Body of pancreas (tissue), 4 donors: ENCODE data around the gene PPP1CA.
A peak's percentile ranks its signal among the peaks of the same experiment; 100 is the strongest.

Experiments
- POLR2A ChIP-seq, 3 donors: fragments of 450-650 bp; IDR thresholded peaks; one replicate each; pipeline ENCODE4 v1.6.1; 2016; ENCODE audit warnings: antibody characterized with exemption in 3 of 3, mild to moderate bottlenecking in 2 of 3
- TF ChIP-seq, protein P1 (sequence below), 7 experiments: fragments of 450-650 bp in 4 of 7; fragments of 200-600 bp in 3 of 7; sonication (generic) in 3 of 7; IDR thresholded peaks; one replicate each; pipeline ENCODE4 v1.5.1; 2016 to 2019; ENCODE audit warnings: antibody characterized with exemption in 7 of 7

DNA sequence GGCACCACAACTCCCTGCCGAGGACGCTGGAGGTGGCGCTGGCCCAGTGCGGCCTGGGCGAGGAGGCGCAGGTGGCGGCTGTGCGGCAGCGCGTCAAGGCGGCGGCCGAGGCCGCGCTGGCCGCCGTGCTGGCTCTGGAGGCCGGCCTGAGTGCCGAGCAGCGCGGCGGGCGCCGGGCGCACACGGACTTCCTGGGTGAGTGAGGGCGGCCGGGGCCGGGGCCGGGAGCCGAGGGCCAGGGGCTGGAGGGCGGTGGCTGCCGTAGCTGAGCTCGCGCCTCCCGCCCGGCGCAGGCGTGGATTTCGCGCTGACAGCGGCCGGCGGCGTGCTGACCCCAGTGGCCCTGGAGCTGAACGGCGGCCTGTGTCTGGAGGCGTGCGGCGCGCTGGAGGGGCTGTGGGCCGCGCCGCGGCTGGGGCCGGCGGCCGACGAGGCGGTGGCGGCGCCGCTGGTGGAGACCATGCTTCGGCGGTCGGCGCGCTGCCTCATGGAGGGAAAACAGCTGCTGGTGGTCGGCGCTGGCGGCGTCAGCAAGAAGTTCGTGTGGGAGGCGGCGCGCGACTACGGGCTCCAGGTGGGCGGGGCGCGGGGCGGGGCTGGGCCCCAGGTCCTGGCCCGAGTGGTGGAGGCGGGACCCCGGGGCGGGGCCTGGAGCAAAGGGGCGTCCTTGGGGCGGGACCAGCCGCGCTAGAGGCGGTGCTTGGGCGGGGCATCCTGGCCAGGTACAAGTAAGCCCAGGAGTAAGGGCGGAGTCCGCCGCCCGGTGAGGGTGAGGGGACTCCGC, 19.2 kb upstream of the PPP1CA start:
- TF ChIP-seq POLR2A (IDR thresholded peaks at IDR 0.05), result peak in 1 of 3 donors; percentile 81
- TF ChIP-seq, protein P1, sequence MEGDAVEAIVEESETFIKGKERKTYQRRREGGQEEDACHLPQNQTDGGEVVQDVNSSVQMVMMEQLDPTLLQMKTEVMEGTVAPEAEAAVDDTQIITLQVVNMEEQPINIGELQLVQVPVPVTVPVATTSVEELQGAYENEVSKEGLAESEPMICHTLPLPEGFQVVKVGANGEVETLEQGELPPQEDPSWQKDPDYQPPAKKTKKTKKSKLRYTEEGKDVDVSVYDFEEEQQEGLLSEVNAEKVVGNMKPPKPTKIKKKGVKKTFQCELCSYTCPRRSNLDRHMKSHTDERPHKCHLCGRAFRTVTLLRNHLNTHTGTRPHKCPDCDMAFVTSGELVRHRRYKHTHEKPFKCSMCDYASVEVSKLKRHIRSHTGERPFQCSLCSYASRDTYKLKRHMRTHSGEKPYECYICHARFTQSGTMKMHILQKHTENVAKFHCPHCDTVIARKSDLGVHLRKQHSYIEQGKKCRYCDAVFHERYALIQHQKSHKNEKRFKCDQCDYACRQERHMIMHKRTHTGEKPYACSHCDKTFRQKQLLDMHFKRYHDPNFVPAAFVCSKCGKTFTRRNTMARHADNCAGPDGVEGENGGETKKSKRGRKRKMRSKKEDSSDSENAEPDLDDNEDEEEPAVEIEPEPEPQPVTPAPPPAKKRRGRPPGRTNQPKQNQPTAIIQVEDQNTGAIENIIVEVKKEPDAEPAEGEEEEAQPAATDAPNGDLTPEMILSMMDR (IDR thresholded peaks at IDR 0.05), result no peak
